CD14-positive monocyte (primary cell): ENCODE data around the gene RBM43. TPM values are rescaled to one million over a fixed set of nuclear protein-coding genes. Genes with fewer than 3 reads are reported as not detected.

ENCODE experiments used
- DNase-seq, 3 donors: peaks; one replicate each; pipeline ENCODE4 v3.0.0-alpha.2; 2011 to 2022
- H2AFZ ChIP-seq: 2 replicates; pipeline ENCODE4 v1.6.0; 2012; ENCODE audit warnings: mild to moderate bottlenecking, low read depth, low read length, inconsistent platforms; ENCODE audit not compliant: insufficient read depth, poor library complexity, severe bottlenecking
- H3K27ac ChIP-seq, 2 donors: 1 replicate in 1 of 2; 2 replicates in 1 of 2; pipeline ENCODE4 v1.5.1; 2012 to 2013; ENCODE audit warnings: low read length in 2 of 2, control low read depth in 1 of 2, inconsistent platforms in 1 of 2, low read depth in 1 of 2, mild to moderate bottlenecking in 1 of 2
- H3K27me3 ChIP-seq, 2 donors: one replicate each; pipeline versions ENCODE4 v1.6.0 to v1.6.1; 2011 to 2013; ENCODE audit warnings: low read length in 2 of 2; ENCODE audit not compliant: control insufficient read depth in 2 of 2, insufficient read depth in 2 of 2
- H3K36me3 ChIP-seq, 2 donors: replicated peaks in 1 of 2; 1 replicate in 1 of 2; 2 replicates in 1 of 2; pipeline versions ENCODE4 v1.5.1 to v1.6.1; 2012 to 2013; ENCODE audit warnings: low read length in 2 of 2, control low read depth in 1 of 2, inconsistent platforms in 1 of 2, mild to moderate bottlenecking in 1 of 2; ENCODE audit not compliant: insufficient read depth in 2 of 2, control insufficient read depth in 1 of 2
- H3K4me1 ChIP-seq, 2 donors: 1 replicate in 1 of 2; 2 replicates in 1 of 2; pipeline versions ENCODE4 v1.5.1 to v1.6.1; 2012 to 2013; ENCODE audit warnings: low read length in 2 of 2, control low read depth in 1 of 2, inconsistent platforms in 1 of 2, mild to moderate bottlenecking in 1 of 2, moderate library complexity in 1 of 2; ENCODE audit not compliant: insufficient read depth in 2 of 2, control insufficient read depth in 1 of 2
- H3K4me2 ChIP-seq: replicated peaks from 2 replicates; pipeline ENCODE3; 2012; ENCODE audit warnings: low read length, moderate library complexity, mild to moderate bottlenecking; ENCODE audit not compliant: poor library complexity, severe bottlenecking; ENCODE audit errors: extremely low read depth
- H3K4me3 ChIP-seq, 3 experiments: fragments of 200-600 bp in 1 of 3; sonication (generic) in 1 of 3; replicated peaks in 1 of 3; 1 replicate in 2 of 3; 2 replicates in 1 of 3; pipeline ENCODE4 v1.5.1; 2011 to 2013; ENCODE audit warnings: low read length in 3 of 3, mild to moderate bottlenecking in 3 of 3, control low read depth in 2 of 3, low read depth in 2 of 3, inconsistent platforms in 1 of 3, moderate library complexity in 1 of 3
- H3K79me2 ChIP-seq: 2 replicates; pipeline ENCODE4 v1.6.0; 2012; ENCODE audit warnings: mild to moderate bottlenecking, control low read depth, inconsistent platforms, low read length, moderate library complexity; ENCODE audit not compliant: insufficient read depth
- H3K9ac ChIP-seq: 2 replicates; pipeline ENCODE4 v1.6.0; 2017; ENCODE audit warnings: low read length, mild to moderate bottlenecking; ENCODE audit not compliant: insufficient read depth, poor library complexity, severe bottlenecking
- H3K9me3 ChIP-seq, 2 donors: replicated peaks in 1 of 2; 1 replicate in 1 of 2; 2 replicates in 1 of 2; pipeline versions ENCODE4 v1.5.1 to v1.6.1; 2012 to 2013; ENCODE audit warnings: low read length in 2 of 2, control low read depth in 1 of 2; ENCODE audit not compliant: control insufficient read depth in 1 of 2, insufficient read depth in 1 of 2
- H4K20me1 ChIP-seq: 2 replicates; pipeline ENCODE4 v1.6.0; 2012; ENCODE audit warnings: mild to moderate bottlenecking, low read length, control low read depth, moderate library complexity; ENCODE audit not compliant: insufficient read depth
- H3K27ac Mint-ChIP-seq, 7 donors: one replicate each; pipeline ENCODE4 v1.8.0; 2020; ENCODE audit warnings: mild to moderate bottlenecking in 7 of 7, mixed read lengths in 7 of 7, moderate library complexity in 6 of 7, inconsistent platforms in 2 of 7
- H3K27me3 Mint-ChIP-seq, 3 donors: one replicate each; pipeline ENCODE4 v1.8.0; 2021 to 2022; ENCODE audit warnings: low read depth in 3 of 3, mild to moderate bottlenecking in 3 of 3, mixed read lengths in 3 of 3, moderate library complexity in 3 of 3, inconsistent platforms in 1 of 3
- H3K36me3 Mint-ChIP-seq, 2 donors: one replicate each; pipeline ENCODE4 v1.8.0; 2020; ENCODE audit warnings: mixed read lengths in 2 of 2, inconsistent platforms in 1 of 2, mild to moderate bottlenecking in 1 of 2
- H3K4me1 Mint-ChIP-seq: one replicate; pipeline ENCODE4 v1.8.0; 2020; ENCODE audit warnings: mild to moderate bottlenecking, mixed read lengths
- H3K4me3 Mint-ChIP-seq, 2 donors: one replicate each; pipeline ENCODE4 v1.8.0; 2020; ENCODE audit warnings: mild to moderate bottlenecking in 2 of 2, mixed read lengths in 2 of 2, moderate library complexity in 1 of 2
- H3K9me3 Mint-ChIP-seq, 7 donors: one replicate each; pipeline ENCODE4 v1.8.0; 2020 to 2022; ENCODE audit warnings: mixed read lengths in 7 of 7, mild to moderate bottlenecking in 6 of 7, moderate library complexity in 6 of 7, inconsistent platforms in 2 of 7
- CTCF ChIP-seq: fragments of 200-600 bp; IDR thresholded peaks from one replicate; pipeline ENCODE4 v1.8.0; 2022; ENCODE audit warnings: antibody characterized with exemption, mild to moderate bottlenecking
- WGBS: methylation state at CpG from one replicate; pipeline ENCODE4 v1.1.5; 2013; ENCODE audit warnings: missing lambda C conversion rate; ENCODE audit not compliant: insufficient coverage; 5-methylcytosine and 5-hydroxymethylcytosine counted together
- intact Hi-C, 2 donors: fragments of 100-400 bp; cut with micrococcal nuclease; formaldehyde crosslinking; loops; one replicate each; pipeline versions ENCODE4 v1.15.0 to v1.15.1; 2023
- polyA plus RNA-seq, 3 donors: library from polyadenylated mRNA; depleted of rRNA in 1 of 3; unstranded in 2 of 3; stranded (reverse) in 1 of 3; fragments of 300-500 nt in 2 of 3; fragments of >200 nt in 1 of 3; fragmentation: Illumina TruSeq in 2 of 3; gene quantifications; 1 replicate in 2 of 3; 2 replicates in 1 of 3; pipeline ENCODE4 v1.2.3, GENCODE V29; 2012 to 2021

RBM43 gene
- polyA plus RNA-seq, 3 donors: 0.24 to 2.6 (median 0.38) TPM

- peaks cover 62% of the 10 kb centered on the region for H3K79me2 ChIP-seq
- 92% methylated on average over 4 of the region's 5 CpGs for WGBS
- H3K4me3 ChIP-seq: peak overlapping the region; percentile 69 to 89 (median 78)
- peak overlapping the region; percentile 97 for H3K9ac ChIP-seq
- no peaks in the 10 kb centered on the region for H3K27me3 ChIP-seq
- intact Hi-C loops: loop anchor here (5.0 to 10.0 kb wide), 3 partner anchors 125 to 1700 kb away; partner anchors contain the start of genes ARL6IP6 (in 1 of the 2), MMADHC (in 1 of the 2) and PRPF40A (in 1 of the 2)
- Mint-ChIP-seq H3K27me3 (no peaks in the 10 kb centered on the region), H3K36me3 (peaks cover 5 to 13% of the 10 kb centered on the region in 2 donors), H3K27ac (peak overlapping the region; percentile 93 to 99 (median 97)), H3K4me3 (peak overlapping the region; percentile 87 to 94), H3K9me3 (peaks cover 0 to 2% (median 0%) of the 10 kb centered on the region in 7 donors), H3K4me1 (peaks cover 52% of the 10 kb centered on the region)
- peaks cover 0 to 4% of the 10 kb centered on the region in 2 donors for H3K36me3 ChIP-seq
- H3K9me3 ChIP-seq: no peaks in the 10 kb centered on the region
- TF ChIP-seq CTCF: no peak
- peak overlapping the region; percentile 84 for H3K4me2 ChIP-seq
- DNase-seq: no peak
- H3K4me1 ChIP-seq: peaks cover 43 to 52% of the 10 kb centered on the region in 2 donors
- H2AFZ ChIP-seq: peak overlapping the region; percentile 91
- peak overlapping the region; percentile 97 to 98 for H3K27ac ChIP-seq
- H4K20me1 ChIP-seq: peaks cover 50% of the 10 kb centered on the region
Measured at GRCh38 chr2:151287513-151288250, 26.0 kb upstream of the RBM43 start.

- H3K4me2 ChIP-seq: no peak overlapping the region
- H3K9me3 ChIP-seq: no peaks in the 10 kb centered on the region
- H4K20me1 ChIP-seq: peaks cover 62% of the 10 kb centered on the region
- peaks cover 47 to 61% of the 10 kb centered on the region in 2 donors for H3K36me3 Mint-ChIP-seq
- TF ChIP-seq CTCF: no peak
- H2AFZ ChIP-seq: no peak overlapping the region
- no peak overlapping the region for H3K27ac ChIP-seq
- no peaks in the 10 kb centered on the region for H3K27me3 Mint-ChIP-seq
- no peak overlapping the region for H3K4me3 Mint-ChIP-seq
- no peak for DNase-seq
- intact Hi-C loops: loop anchor here in 1 of 2 donors (10.0 kb wide), 1 partner anchor 1432 kb away; the partner anchor contains the start of genes ARL6IP6 and PRPF40A
- WGBS: no CpG with 5 or more reads among the region's 4 CpGs
- H3K27me3 ChIP-seq: no peaks in the 10 kb centered on the region
- peaks cover 47 to 56% of the 10 kb centered on the region in 2 donors for H3K36me3 ChIP-seq
- H3K9me3 Mint-ChIP-seq: no peaks in the 10 kb centered on the region
- peaks cover 9 to 16% of the 10 kb centered on the region in 2 donors for H3K4me1 ChIP-seq
- H3K79me2 ChIP-seq: peaks cover 63% of the 10 kb centered on the region
- H3K9ac ChIP-seq: no peak overlapping the region
- H3K4me3 ChIP-seq: no peak overlapping the region
- H3K4me1 Mint-ChIP-seq: peaks cover 19% of the 10 kb centered on the region
- no peak overlapping the region for H3K27ac Mint-ChIP-seq
Measured at GRCh38 chr2:151282401-151282800, 20.7 kb upstream of the RBM43 start.
